Adipocyte (in vitro differentiated cells): Measurements from ENCODE around the gene EZR.

ENCODE experiments used
- DNase-seq: peaks from one replicate; pipeline ENCODE4 v3.0.0-alpha.2; 2015; ENCODE audit warnings: low read depth
- H3K27me3 ChIP-seq: replicated peaks from 2 replicates; pipeline ENCODE4 v1.7.0; 2013; ENCODE audit warnings: mild to moderate bottlenecking, low read length, moderate library complexity; ENCODE audit not compliant: control insufficient read depth, insufficient read depth
- H3K36me3 ChIP-seq: 2 replicates; pipeline ENCODE4 v1.7.0; 2013; ENCODE audit warnings: low read length, mild to moderate bottlenecking, moderate library complexity; ENCODE audit not compliant: control insufficient read depth, insufficient read depth, severe bottlenecking
- H3K4me1 ChIP-seq: 2 replicates; pipeline ENCODE4 v1.7.0; 2013; ENCODE audit warnings: mild to moderate bottlenecking, low read length, moderate library complexity; ENCODE audit not compliant: control insufficient read depth, insufficient read depth
- H3K4me3 ChIP-seq: 2 replicates; pipeline ENCODE4 v1.7.0; 2013; ENCODE audit warnings: mild to moderate bottlenecking, low read length, moderate library complexity
- H3K9ac ChIP-seq: 2 replicates; pipeline ENCODE4 v1.7.0; 2013; ENCODE audit warnings: mild to moderate bottlenecking, low read length, moderate library complexity
- H3K9me3 ChIP-seq: 2 replicates; pipeline ENCODE4 v1.7.0; 2013; ENCODE audit warnings: mild to moderate bottlenecking, low read length, moderate library complexity; ENCODE audit not compliant: control insufficient read depth

The EZR gene

GRCh38 chr6:158751921-158752320 lies 67.2 kb downstream of the EZR start:
- H3K27me3 ChIP-seq = no peaks in the 10 kb centered on the region
- no peak for DNase-seq
- no peaks in the 10 kb centered on the region for H3K36me3 ChIP-seq
- no peaks in the 10 kb centered on the region for H3K4me1 ChIP-seq
- H3K9ac ChIP-seq = no peak overlapping the region
- no peak overlapping the region for H3K4me3 ChIP-seq
- no peaks in the 10 kb centered on the region for H3K9me3 ChIP-seq

- no peak for DNase-seq
- Histone ChIP-seq H3K9ac (no peak overlapping the region), H3K9me3 (no peaks in the 10 kb centered on the region), H3K4me3 (no peak overlapping the region), H3K4me1 (no peaks in the 10 kb centered on the region), H3K27me3 (no peaks in the 10 kb centered on the region), H3K36me3 (no peaks in the 10 kb centered on the region)
These were observed 67.9 kb downstream of the EZR start for GRCh38 chr6:158751224-158751623.

- Histone ChIP-seq H3K4me3 (no peak overlapping the region), H3K9me3 (peaks cover under 1% of the 10 kb centered on the region), H3K36me3 (no peaks in the 10 kb centered on the region), H3K9ac (no peak overlapping the region), H3K27me3 (no peaks in the 10 kb centered on the region), H3K4me1 (peaks cover 5% of the 10 kb centered on the region)
- DNase-seq = peak; percentile 65
These were observed 74.2 kb downstream of the EZR start for GRCh38 chr6:158744986-158745430.

GRCh38 chr6:158743033-158743651 lies 76.0 kb downstream of the EZR start:
- Histone ChIP-seq H3K9me3 (peaks cover 8% of the 10 kb centered on the region), H3K9ac (no peak overlapping the region), H3K4me1 (peaks cover 5% of the 10 kb centered on the region), H3K4me3 (no peak overlapping the region), H3K36me3 (no peaks in the 10 kb centered on the region), H3K27me3 (no peaks in the 10 kb centered on the region)
- DNase-seq = no peak

- H3K4me3 ChIP-seq = no peak overlapping the region
- no peak for DNase-seq
- H3K9ac ChIP-seq = no peak overlapping the region
- H3K9me3 ChIP-seq = peaks cover 8% of the 10 kb centered on the region
- peaks cover 5% of the 10 kb centered on the region for H3K4me1 ChIP-seq
- H3K36me3 ChIP-seq = no peaks in the 10 kb centered on the region
- no peaks in the 10 kb centered on the region for H3K27me3 ChIP-seq
These were observed 79.5 kb downstream of the EZR start for GRCh38 chr6:158739673-158740072.

- H3K27me3 ChIP-seq = no peaks in the 10 kb centered on the region
- peaks cover 15% of the 10 kb centered on the region for H3K9me3 ChIP-seq
- H3K4me1 ChIP-seq = peaks cover 4% of the 10 kb centered on the region
- peak; percentile 7 for DNase-seq
- no peak overlapping the region for H3K4me3 ChIP-seq
- no peak overlapping the region for H3K9ac ChIP-seq
- no peaks in the 10 kb centered on the region for H3K36me3 ChIP-seq
These were observed 81.2 kb downstream of the EZR start for GRCh38 chr6:158737710-158738615.

GRCh38 chr6:158737082-158737709 lies 82.0 kb downstream of the EZR start:
- peaks cover 4% of the 10 kb centered on the region for H3K4me1 ChIP-seq
- H3K4me3 ChIP-seq = no peak overlapping the region
- H3K9ac ChIP-seq = no peak overlapping the region
- no peak for DNase-seq
- H3K36me3 ChIP-seq = no peaks in the 10 kb centered on the region
- peaks cover 15% of the 10 kb centered on the region for H3K9me3 ChIP-seq
- H3K27me3 ChIP-seq = no peaks in the 10 kb centered on the region

GRCh38 chr6:158735009-158735408 lies 84.2 kb downstream of the EZR start:
- Histone ChIP-seq H3K27me3 (no peaks in the 10 kb centered on the region), H3K9me3 (peaks cover 15% of the 10 kb centered on the region), H3K9ac (no peak overlapping the region), H3K4me3 (no peak overlapping the region), H3K4me1 (peaks cover 4% of the 10 kb centered on the region), H3K36me3 (no peaks in the 10 kb centered on the region)
- no peak for DNase-seq

- no peak overlapping the region for H3K4me3 ChIP-seq
- no peaks in the 10 kb centered on the region for H3K27me3 ChIP-seq
- no peak overlapping the region for H3K9ac ChIP-seq
- peaks cover 7% of the 10 kb centered on the region for H3K9me3 ChIP-seq
- no peak for DNase-seq
- H3K36me3 ChIP-seq = no peaks in the 10 kb centered on the region
- H3K4me1 ChIP-seq = no peaks in the 10 kb centered on the region
These were observed 88.6 kb downstream of the EZR start for GRCh38 chr6:158730541-158730907.

- DNase-seq = peak; percentile 8
- Histone ChIP-seq H3K4me3 (no peak overlapping the region), H3K27me3 (no peaks in the 10 kb centered on the region), H3K4me1 (no peaks in the 10 kb centered on the region), H3K9me3 (peaks cover 7% of the 10 kb centered on the region), H3K36me3 (no peaks in the 10 kb centered on the region), H3K9ac (no peak overlapping the region)
These were observed 89.1 kb downstream of the EZR start for GRCh38 chr6:158729906-158730540.

GRCh38 chr6:158725704-158726103 lies 93.5 kb downstream of the EZR start:
- H3K4me1 ChIP-seq = peaks cover under 1% of the 10 kb centered on the region
- no peaks in the 10 kb centered on the region for H3K36me3 ChIP-seq

More at GRCh38 chr6:158725704-158726103, 93.5 kb downstream of the EZR start:
- DNase-seq = no peak
- H3K9ac ChIP-seq = no peak overlapping the region
- no peaks in the 10 kb centered on the region for H3K27me3 ChIP-seq
- H3K4me3 ChIP-seq = no peak overlapping the region
- no peaks in the 10 kb centered on the region for H3K9me3 ChIP-seq
